Suppressor macrophage treated with lipopolysaccharide for 4 hours (primary cell): ENCODE measurements around the gene APH1A.
"Not testable (repeated sequence)": the region's sequence is repeated elsewhere in the genome, so short reads cannot be mapped to it uniquely, and the experiment has no call there.

Source experiments
- DNase-seq: peaks from one replicate; pipeline ENCODE4 v3.0.0-alpha.2; 2020

The APH1A gene

DNA sequence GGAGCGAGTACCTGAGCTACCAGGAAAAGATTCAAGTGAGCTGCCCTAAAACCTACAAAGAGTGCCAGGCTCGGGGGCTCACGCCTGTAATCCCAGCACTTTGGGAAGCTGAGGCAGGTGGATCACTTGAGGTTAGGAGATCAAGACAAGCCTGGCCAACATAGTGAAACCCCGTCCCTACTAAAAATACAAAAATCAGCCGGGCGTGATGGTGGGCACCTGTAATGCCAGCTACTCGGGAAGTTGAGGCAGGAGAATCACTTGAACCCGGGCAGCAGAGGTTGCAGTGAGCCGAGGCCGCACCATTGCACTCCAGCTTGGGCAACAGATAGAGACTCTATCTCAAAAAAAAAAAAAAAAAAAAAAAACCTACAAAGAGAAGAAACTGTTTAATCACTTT is 35.9 kb downstream of the APH1A start:
- not testable (repeated sequence) for DNase-seq

GRCh38 chr1:150228246-150228645 is 40.6 kb downstream of the APH1A start:
- DNase-seq: not testable (repeated sequence)

DNA sequence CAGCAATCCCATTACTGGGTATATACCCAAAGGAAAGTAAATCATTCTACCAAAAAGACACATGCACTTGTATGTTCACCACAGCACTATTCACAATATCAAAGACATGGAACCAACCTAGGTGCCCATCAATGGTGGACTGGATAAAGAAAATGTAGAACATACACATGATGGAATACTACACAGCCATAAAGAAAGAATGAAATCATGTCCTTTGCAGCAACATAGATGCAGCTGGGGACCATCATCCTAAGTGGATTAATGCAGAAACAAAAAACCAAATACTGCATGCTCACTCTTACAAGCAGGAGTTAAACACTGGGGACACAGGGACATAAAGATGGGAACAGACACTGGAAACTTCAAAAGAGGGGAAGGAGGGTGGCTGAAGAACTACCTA is 41.6 kb downstream of the APH1A start:
- no peak for DNase-seq

DNA sequence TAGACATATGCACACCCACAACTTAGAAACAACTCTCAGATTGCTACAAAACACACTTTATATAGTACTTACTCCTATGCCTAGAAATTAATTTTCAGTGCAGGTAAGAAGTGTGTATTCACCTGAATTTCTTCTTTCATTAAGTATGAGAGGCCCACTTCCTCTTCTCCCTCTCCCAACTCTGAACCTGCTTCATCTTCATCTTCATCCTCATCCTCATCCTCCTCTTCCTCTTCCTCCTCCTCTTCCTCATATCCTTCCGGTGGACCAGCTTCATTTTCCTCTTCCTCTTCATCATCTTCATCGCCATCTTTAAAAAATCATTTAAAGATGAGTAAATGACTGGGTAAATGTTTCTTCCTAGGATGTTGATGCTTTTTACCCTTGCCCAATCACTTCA is 42.3 kb downstream of the APH1A start:
- no peak for DNase-seq

- no peak for DNase-seq
These were observed 43.3 kb downstream of the APH1A start for GRCh38 chr1:150225546-150225945.

DNA sequence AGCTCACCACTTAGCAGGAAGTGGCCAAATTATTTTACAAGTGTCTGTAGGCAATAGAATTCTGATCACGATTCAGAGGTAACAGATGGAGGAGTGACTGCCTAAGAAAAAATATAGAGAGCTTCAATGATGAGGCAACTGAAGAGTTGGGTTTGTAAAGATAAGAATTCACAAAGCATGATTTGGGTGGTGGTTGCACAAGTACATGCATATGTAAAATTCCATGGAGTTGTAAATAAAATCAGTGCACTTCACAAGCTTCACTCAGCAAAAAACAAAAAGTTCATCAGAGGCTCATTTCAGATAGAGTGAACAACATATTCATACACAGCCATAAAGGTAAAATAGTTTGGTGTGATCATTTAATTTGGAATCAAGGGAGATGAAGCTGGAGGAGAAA is 43.8 kb downstream of the APH1A start:
- no peak for DNase-seq

GRCh38 chr1:150221552-150221951 is 47.3 kb downstream of the APH1A start:
- peak; percentile 35 for DNase-seq

GRCh38 chr1:150215855-150216254 is 53.0 kb downstream of the APH1A start:
- DNase-seq: not testable (repeated sequence)
